Stimulated activated CD8-positive, alpha-beta memory T cell treated with anti-CD3 and anti-CD28 coated beads, Interleukin-12 subunit alpha, Interleukin-12 subunit beta, amount 100 ng/mL, for 1 hour (primary cell): ENCODE data around the gene CDC5L.
A peak's percentile ranks its signal among the peaks of the same experiment; 100 is the strongest.

Experiments used
- DNase-seq: peaks from one replicate; pipeline ENCODE4 v3.0.0-alpha.2; 2020; ENCODE audit warnings: low read depth

Gene CDC5L

DNA sequence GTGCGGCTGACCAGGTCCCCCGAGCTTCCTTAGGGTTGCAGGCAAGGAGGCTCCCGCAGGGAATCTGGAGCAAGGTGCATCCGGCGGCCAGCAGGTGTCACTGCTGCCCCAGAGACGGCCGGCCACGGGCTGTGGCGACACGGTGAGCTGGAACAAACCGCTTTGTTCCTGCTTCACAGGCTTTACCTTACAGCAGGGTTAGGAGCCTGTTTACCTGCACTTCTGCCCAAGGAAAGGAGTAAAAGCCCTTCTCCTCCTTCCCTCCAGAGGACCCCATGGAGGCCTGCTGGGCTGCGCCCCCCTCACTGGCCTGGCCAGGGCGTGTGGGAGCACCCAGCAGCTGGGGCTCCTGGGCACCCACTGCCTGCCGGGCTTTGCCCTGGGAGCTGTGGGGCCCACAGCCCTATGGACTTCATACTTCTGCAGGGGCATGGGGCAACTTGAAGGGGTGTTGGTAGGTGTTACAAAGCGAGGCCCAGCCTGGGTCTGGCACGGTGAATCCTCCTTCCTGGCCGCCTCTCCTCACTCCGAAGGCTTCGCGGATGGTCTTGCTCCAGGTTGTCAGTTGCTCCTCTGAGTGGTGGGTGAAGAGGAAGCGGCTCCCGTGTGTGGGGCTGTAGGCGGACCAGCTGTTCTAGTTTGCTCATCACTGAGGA is 88.4 kb downstream of the CDC5L start:
- peak; percentile 33 for DNase-seq

DNA sequence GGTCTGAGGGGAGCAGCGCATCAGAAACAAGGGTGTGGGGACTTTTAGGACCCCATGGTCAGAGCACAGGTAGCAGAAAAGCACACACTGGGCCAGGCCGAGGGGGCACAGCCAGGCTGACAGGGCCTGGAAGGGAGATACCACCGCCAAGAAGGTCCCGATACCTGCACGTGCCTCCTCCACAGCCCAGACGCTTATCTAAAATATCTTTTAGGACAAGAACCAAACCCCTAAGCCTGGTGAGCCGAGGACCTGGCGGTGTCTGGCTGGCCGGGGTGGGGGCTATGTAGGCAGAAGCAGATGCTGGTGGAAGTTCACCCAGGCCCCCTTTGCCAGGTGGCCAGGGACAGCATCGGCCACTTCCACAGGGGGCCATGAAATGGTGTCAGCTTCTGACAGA is 89.3 kb downstream of the CDC5L start:
- no peak for DNase-seq

DNA sequence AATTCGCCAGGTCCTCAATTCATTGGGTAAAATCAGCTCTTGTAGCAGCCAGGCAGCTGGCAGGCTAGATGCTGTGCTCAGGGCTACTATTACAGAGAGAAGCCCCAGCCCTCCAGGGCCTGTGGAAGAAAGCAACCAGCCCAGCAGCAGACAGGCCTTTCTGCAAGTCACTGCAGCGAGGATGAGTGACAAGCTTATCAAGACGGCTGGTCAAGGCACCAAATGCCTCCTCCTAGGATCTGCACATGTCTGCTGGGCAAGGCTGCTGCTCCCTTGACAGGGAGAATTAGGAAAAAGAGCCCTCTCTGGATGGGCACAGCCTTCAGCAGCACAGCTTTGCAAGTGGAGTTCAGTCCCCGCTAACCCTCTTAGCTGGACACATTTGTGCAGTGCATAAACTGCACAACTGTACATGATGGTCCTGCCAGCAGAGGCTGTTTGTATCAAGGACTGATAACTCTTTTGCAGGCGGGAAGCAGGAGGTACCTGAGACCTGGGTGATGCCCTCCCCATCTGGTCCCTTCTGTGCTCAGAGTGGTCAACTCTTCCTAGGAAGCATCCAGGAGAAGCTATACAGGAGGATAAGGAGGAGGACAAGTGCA is 89.9 kb downstream of the CDC5L start:
- DNase-seq, result no peak

DNA sequence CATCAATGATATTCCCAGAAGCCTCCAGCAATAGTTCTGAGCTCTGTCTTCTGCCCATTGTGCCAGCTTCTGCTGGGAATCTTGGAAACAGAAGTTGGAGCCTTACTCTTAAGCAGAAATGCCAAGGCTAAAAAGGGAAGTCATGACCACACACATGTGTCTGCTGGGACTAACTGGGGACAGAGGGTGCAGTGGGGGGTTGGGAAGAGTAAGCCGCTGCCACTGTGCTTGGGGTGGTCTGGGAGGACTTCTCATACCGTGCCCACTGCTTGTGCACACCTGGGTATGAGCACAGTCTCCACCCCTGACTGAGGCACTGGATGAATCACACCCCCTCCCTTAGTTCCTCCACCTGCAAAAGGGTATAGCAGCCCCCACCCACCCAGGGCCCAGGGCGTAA is 90.7 kb downstream of the CDC5L start:
- DNase-seq, result no peak

DNA sequence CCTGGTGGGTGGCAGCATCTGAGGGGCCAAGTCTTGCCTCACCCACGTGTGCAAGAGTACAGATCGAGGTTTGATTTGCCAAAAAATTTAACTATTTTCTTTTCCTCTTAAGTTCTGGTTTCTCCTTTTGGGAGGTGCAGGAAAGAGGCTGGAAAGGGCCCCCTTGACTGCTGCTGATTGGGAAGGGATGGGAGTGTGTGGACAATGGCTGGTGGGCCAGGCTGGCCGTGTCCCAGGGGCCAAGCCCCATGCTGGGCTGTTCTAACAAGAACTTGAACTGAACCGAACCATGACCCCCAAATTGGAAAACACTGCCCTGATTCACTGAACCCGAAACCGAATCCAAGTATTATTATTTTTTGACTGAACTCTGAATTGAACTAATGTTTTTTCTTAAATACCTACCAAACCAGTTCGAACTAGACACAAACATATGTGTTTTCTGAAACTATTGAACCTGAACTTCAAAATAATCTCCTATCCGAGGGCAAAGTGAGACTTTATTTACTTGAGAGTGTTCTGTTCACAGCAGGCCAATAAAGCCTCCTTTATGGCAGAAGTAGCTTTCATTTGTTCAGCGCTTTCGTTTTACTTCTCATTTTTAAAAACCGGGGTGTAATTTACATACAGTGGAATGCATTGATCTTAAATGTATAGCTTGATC is 91.2 kb downstream of the CDC5L start:
- no peak for DNase-seq

DNA sequence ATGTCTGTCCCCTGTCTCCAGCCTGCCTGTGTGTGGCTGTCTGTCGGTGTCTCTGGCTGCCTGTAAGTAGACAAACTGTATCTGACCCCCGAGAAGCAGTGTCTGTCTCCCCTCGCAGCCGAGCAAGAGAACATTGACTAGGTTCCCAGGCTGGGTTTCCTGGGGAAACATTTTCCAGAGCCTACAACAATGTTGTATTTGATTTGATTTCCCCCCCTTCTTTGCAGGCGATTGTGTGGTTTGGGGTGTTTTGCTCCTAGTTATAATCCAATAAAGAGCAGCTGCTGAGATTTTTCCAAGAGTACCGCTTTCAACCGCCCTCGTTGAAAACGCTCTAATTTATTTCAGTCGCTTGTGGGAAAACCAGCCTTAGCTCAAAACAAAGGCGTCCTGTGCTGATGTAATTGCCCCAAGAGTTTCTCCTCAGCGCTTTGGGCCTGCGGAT is 92.6 kb downstream of the CDC5L start:
- DNase-seq, result no peak

DNA sequence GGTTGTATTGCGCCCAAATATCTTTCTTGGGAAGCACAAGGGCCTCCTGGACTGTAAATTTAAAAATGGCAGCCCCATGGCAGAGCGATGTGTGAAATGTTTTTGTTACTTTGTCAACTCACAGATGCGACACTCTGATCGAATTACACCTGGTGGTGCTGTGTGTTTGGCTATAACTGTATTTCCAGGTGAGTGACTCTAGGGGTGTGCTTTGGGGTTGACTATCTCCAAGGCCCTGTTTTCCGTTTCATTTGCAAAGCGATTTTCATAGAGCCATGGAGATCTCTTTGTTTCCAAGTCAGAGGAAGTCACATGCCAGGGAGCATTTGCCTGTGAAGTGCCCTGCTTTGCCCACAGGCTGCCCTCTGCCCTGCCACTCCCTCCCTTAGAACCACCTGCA is 93.5 kb downstream of the CDC5L start:
- no peak for DNase-seq

DNA sequence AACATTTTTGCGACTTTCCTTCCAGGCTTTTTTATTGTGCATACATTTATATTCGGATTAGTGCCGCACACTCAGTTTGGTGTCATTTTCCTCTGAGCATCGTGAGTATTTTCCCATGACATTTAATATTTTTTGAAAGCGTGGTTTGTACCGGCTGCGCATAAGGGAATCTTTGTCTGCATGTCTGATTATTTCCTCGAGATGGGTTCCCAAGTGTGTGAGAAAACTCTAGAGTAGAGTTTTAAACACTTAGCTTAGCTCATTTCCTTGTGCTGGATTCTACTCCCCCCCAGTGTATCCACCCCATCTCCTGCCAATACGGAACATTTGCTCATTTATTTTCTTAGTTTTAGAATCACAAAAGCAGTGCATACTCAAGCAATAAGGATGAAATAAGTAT is 94.3 kb downstream of the CDC5L start:
- no peak for DNase-seq

DNA sequence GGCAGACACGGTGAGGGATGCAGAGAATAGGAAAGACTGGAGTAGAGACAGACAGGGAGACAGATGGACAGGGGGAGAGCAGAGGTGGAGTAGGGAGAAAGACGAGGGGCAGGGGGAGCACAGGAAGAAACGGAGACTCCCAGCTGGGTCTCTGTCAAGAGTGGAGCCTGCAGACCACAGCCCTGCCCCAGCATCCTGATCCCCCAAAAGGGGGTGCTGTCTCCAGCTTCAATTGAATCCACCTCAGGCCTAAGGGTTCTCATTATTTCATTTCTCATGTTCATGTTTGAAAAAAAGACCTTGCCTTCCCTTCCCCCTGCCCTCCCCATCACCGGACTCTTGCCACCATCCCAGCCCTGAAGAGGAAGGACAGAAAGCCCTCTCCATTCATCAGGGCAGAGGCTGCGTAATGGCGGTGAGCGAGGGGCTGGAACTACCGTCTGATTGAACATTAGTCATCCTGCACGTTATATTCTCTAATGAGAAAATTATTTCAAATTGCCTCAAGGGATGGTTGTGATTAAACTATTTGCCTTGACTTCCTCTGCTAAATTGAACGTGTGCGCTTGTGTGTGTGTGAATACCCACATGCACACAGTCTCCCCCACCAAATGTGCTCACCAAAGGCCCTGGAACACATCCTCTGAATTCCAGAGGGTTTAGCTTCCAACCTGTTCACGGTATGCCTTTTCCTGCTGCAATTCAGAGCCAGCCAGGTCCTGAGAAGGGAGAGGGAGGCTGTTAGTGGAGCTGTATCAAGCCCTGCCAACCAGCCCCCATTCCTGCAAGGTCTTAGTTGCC is 98.3 kb downstream of the CDC5L start:
- DNase-seq, result no peak

DNA sequence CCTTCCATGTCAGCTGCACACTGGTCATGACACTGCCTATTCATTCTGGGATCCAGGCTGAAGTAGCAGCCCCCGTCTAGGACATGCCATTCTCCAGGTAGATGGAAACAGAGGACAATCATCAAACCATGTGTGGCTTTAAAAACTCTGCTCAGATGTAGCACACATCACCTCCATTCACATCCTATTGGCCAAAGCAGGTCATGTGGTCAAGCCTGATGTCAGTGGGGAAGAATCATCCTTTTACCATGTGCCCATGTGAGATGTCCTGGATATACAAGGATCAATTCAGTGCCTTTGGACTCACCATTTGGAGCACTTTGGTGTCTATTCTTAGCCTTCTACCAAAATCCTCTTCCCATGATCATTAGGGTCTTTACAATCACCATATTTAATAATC is 99.5 kb downstream of the CDC5L start:
- DNase-seq, result no peak

DNA sequence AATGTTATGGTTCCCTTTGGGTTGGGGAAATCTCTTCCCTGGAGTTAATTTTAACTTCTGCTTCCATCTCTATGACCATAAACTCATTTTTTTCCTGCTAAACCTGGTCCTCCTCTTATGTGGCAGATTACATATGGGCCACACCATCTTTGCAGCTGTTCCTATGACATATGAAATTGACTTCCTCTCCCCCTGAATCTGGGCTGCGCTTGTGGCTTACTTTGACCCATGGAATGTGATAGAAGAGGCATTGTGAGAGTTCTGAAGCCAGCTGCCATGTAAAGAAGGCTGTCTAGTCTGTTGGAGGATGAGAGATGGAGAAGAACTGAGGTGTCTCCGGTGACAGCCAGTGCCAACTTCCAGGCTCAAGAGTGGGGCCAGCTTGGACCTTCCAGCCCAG is 100.1 kb downstream of the CDC5L start:
- DNase-seq, result no peak

DNA sequence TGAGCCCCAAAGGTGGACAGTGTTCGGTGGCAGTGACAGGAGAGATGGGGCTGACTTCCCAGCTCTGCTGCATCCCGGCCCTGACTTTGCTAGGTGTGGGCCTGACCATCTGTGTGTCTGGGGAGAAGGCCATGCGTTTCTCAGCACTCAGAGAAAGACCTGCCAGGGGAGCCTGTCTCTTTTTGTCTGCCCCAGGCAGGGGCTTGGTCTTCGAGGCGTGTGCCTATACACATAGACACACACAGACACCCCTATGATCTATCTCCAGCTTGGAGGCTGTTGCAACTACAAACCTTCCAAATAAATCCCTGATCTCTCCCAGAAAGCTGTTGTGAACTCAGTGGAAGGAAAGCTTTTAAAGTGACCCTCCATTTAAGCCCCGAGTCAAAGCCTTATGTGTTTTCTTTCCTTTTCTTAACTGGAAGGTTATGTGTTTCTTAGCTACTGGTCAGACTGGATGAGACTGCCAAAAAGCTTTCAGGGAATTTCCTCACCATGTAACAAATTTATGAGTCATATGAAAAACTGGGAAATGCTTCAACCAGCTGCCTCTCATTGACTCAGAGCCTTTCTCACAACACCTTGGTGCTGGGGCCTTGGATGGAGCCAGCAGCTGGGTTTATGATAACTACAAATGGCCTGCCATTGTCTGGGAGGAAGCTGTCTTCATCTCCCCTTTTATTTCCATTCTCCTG is 102.6 kb downstream of the CDC5L start:
- no peak for DNase-seq

DNA sequence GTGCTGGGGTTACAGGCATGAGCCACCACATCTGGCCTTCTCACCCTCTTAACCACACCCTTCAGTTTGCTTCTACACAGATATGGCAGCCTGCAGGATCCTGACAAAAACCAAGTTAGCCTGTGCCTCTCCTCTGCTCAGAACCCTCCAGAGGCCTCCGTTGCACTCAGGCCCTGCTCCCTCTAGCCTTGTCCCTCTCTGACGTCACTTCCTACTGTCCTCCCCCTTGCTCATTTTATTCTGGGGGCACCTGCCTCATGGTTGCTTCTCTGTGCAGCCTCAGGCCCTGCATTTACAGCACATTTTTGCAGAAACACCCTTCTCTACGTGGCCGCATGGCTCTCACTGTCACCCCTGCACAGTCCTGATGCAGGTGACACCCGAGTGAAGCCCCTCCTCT is 105.6 kb downstream of the CDC5L start:
- DNase-seq, result no peak

DNA sequence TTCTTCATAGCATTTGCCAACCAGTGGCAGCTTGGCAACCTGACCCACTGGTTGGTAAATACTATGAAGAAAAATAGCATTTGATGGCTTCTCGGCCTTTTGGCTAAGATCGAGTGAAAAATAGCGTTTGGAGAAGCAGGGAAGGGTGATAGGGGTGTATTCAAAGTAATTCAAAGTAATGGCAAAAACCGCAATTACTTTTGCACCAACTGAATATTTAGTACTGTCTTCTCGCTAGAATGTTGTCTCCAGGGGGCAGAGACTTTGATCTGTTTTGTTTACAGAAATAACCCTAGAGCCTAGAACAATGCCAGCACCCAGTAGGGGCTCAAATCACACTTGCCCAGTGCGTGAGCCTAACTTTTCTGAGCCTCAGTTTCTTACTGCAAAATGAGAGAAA is 106.1 kb downstream of the CDC5L start:
- DNase-seq, result no peak

DNA sequence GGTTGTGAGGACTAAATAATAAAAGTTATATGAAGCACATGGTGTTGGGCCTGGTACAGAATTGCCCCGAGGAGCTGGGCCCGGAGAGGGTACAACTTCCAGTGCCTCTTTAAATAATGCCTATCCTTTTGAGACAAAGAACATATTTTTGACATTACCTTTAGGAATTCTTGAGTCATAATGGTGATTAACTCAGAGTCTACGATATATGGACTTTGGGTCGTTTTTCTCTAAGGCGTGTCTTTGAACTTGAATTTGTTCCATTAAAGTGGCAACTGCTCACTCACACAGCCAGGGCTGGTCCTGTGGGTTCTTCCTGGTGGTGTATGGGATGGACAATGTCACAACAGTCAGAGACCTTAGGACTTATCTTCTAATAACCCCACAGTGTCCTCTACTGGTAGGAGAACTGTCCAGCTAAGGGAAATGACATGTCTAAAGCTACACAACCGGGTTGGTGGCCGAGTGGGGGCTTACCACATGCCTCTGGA is 106.5 kb downstream of the CDC5L start:
- no peak for DNase-seq

DNA sequence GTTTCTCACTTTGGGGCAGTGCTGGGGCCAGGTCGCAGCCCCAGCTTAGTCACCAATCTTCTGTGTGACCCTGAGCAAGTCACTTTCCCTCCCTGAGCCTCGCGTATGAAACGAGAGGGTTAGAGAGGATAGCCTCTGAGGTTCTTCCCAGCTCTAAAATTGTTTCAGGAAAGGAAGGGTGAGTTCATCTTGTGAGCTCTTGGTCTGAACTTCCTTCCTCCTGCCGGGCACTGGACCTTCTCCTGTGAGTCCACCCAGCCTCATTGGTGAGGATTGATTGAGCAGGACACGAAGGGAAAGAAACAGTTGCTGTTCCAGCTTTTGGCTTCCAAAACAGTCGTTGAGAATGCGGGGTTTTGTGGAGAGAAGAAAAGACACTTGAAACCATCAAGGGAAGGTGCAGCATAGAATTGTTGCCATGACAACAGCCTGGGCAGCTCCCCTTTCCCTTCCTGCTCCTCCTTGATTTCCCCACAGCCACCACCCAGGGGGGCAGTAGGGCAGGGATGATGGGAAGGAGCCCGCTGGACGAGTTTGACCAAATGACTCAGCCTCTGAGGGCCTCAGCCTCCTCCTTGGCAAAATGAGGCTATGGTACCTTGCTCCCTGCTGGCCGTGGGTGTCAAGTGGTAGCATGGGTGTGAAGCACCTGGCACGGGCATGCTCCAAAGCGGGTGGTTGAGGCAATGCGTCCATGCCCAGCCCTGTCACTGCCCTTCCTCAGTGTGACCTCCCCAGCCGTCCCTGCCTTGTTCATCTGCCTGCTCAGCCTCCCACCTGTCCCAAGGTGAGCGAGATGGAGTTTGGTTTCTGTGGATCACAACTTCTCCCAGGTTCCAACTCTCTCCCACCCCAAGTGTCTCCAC is 107.8 kb downstream of the CDC5L start:
- DNase-seq, result no peak

DNA sequence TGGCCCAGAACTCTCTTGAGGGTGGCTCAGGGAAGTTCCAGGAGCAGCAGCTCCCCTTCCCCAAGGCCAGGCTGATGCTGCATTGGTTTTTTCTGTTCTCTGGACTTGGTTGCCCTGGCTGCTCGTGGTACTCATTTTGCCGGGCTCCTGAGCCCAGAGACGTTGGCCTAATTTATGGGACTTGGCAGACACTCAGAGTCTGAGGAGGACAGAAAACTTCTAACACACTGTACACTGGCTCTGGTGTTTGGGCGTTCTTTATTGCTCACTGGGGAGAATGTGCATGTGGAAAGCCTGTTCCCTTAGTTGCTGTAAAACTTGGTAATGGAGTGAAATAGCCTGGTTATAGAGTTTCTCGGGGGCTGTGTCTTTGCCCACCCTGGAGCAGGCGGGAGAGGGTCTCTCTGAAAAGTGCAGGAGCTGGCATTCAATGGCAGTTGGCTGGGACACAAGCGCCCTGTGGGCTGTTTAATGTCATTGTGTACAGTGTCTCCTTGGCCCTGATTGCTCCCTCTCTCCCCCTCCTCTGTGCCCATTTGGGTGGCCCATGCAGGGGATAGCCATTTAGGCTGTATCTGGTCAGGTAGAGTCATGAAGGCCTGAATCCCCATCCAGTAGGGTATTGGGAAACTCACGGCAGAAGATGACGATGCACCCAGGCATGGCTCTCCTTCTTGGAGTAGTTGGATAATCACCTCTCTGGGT is 109.3 kb downstream of the CDC5L start:
- no peak for DNase-seq

DNA sequence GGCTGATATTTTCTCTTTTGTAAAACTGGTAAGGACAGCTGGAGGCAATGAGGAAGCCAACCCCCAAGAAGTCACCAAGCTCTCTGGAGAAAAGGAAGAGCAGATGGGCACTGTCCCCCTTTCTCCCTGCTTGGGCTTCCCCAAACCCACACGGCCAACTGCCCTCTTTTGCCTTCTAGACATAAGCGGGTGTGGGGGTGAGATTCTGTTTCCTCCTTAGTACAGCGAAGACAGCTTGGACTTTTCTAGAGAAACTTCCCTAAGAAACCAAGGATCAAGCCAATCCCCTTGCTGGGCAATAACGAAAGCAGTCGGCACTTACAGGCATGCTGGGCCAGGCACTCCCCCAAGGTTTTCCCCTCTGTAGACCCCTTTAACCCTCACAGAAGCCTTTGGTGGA is 110.3 kb downstream of the CDC5L start:
- DNase-seq, result no peak

DNA sequence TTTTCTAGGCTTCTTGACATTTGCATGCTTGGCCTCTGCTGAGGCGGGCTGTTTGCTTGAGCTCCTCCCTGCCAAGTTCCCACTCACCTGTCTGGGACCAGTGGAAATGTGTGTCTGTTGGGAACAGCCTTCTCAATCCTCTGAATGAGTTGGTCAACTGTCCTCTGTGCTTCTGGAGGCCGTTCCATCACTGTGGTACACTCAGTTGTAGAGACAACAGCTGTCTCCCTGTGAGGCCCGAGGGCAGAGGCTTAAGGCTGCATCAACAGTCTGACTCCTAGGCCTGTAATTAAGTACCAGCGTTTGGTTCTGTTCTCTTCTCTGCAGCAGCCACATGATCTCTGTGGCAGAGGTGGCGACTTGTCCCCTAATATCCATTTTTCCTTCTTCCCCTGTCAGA is 110.9 kb downstream of the CDC5L start:
- no peak for DNase-seq

DNA sequence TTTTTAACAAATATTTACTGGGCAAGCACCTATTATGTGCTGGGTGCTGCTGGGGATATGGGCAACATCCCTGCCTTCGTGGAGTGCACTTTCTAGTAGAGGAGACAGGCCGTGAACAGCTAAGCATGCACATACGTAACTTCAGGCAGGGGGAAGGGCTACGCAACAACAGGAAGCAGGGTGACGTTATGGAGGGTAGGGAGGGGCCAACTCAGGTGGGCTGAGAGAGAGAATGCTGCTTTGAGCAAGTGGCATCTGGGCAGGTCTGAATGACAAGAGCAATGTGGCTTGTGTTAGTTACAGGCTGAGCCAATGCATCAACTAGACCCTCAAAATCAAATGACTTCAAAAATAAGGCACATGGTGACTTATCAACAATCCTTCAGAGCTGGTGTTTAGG is 112.1 kb downstream of the CDC5L start:
- DNase-seq, result no peak
